Lower leg skin (tissue), 3 donors: ENCODE measurements around the gene EGF.

Experiments used
- POLR2A ChIP-seq, 2 donors: fragments of 450-650 bp; IDR thresholded peaks; one replicate each; pipeline ENCODE4 v1.6.1; 2016 to 2017; ENCODE audit warnings: antibody characterized with exemption in 2 of 2, mild to moderate bottlenecking in 1 of 2, moderate library complexity in 1 of 2
- TF ChIP-seq, protein P1 (sequence below), 3 donors: fragments of 450-650 bp; IDR thresholded peaks; one replicate each; pipeline ENCODE4 v1.5.1; 2016; ENCODE audit warnings: antibody characterized with exemption in 3 of 3, mild to moderate bottlenecking in 3 of 3, moderate library complexity in 2 of 3

DNA sequence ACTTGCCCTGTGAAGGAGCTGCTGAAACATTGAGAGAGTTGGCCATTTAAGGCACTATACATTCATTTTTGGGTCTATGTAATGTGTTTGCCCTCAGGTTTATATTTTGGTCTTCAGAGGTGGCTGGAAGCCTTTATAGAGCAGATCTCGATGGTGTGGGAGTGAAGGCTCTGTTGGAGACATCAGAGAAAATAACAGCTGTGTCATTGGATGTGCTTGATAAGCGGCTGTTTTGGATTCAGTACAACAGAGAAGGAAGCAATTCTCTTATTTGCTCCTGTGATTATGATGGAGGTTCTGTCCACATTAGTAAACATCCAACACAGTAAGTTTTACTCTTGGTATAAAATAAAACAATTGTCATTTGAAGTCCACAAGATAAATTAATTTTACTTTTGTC, 31.1 kb downstream of the EGF start:
- TF ChIP-seq, protein P1, sequence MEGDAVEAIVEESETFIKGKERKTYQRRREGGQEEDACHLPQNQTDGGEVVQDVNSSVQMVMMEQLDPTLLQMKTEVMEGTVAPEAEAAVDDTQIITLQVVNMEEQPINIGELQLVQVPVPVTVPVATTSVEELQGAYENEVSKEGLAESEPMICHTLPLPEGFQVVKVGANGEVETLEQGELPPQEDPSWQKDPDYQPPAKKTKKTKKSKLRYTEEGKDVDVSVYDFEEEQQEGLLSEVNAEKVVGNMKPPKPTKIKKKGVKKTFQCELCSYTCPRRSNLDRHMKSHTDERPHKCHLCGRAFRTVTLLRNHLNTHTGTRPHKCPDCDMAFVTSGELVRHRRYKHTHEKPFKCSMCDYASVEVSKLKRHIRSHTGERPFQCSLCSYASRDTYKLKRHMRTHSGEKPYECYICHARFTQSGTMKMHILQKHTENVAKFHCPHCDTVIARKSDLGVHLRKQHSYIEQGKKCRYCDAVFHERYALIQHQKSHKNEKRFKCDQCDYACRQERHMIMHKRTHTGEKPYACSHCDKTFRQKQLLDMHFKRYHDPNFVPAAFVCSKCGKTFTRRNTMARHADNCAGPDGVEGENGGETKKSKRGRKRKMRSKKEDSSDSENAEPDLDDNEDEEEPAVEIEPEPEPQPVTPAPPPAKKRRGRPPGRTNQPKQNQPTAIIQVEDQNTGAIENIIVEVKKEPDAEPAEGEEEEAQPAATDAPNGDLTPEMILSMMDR (IDR thresholded peaks at IDR 0.05) = no peak
- no peak for TF ChIP-seq POLR2A (IDR thresholded peaks at IDR 0.05)
